B cell (primary cell): Measurements from ENCODE around the gene GPR108. TPM values are rescaled to one million over a fixed set of nuclear protein-coding genes. Genes with fewer than 3 reads are reported as not detected.

ENCODE experiments used
- ATAC-seq: fragments of 200-7000 bp; cut with Tn5 transposase; one replicate; pipeline ENCODE4 v1.10.0; 2021; ENCODE audit warnings: low read depth, mild to moderate bottlenecking, moderate number of reproducible peaks, moderate library complexity
- CTCF ChIA-PET: fragments of 350-600 bp; sonication (Branson Sonifier 250); formaldehyde crosslinking; loops from one replicate; lab custom pipeline; 2021; ENCODE audit warnings: antibody characterized with exemption, inconsistent platforms; lab: Charles Lee
- POLR2A ChIA-PET: fragments of 350-600 bp; sonication (Branson Sonifier 250); formaldehyde crosslinking; loops from one replicate; lab custom pipeline; 2021; ENCODE audit warnings: antibody characterized with exemption; lab: Charles Lee
- DNase-seq: peaks from one replicate; pipeline ENCODE4 v3.0.0; 2013
- H2AFZ ChIP-seq: 2 replicates; pipeline ENCODE4 v1.6.1; 2012; ENCODE audit warnings: mild to moderate bottlenecking, low read depth, low read length; ENCODE audit not compliant: insufficient read depth, poor library complexity, severe bottlenecking
- H3K27ac ChIP-seq, 2 donors: 1 replicate in 1 of 2; 2 replicates in 1 of 2; pipeline ENCODE4 v1.5.1; 2012 to 2013; ENCODE audit warnings: low read length in 2 of 2, mild to moderate bottlenecking in 2 of 2, moderate library complexity in 1 of 2
- H3K27me3 ChIP-seq, 4 experiments: fragments of 200-600 bp in 1 of 4; sonication (generic) in 1 of 4; replicated peaks in 1 of 4; 1 replicate in 2 of 4; 2 replicates in 2 of 4; pipeline versions ENCODE4 v1.6.1 to v1.7.0; 2013 to 2016; ENCODE audit warnings: low read length in 3 of 4, mild to moderate bottlenecking in 2 of 4, mixed read lengths in 1 of 4, moderate library complexity in 1 of 4; ENCODE audit not compliant: insufficient read depth in 4 of 4, control insufficient read depth in 3 of 4; ENCODE audit errors: control extremely low read depth in 1 of 4
- H3K36me3 ChIP-seq, 2 experiments: replicated peaks in 1 of 2; 1 replicate in 1 of 2; 2 replicates in 1 of 2; pipeline versions ENCODE4 v1.6.1 to v1.7.1; 2013; ENCODE audit warnings: low read length in 1 of 2; ENCODE audit not compliant: insufficient read depth in 2 of 2, control insufficient read depth in 1 of 2; ENCODE audit errors: control extremely low read depth in 1 of 2, extremely low read depth in 1 of 2
- H3K4me1 ChIP-seq, 2 donors: fragments of 200-600 bp in 1 of 2; sonication (generic) in 1 of 2; 1 replicate in 1 of 2; 2 replicates in 1 of 2; pipeline versions ENCODE4 v1.5.1 to v1.6.1; 2013 to 2017; ENCODE audit warnings: low read length in 2 of 2; ENCODE audit not compliant: control insufficient read depth in 2 of 2, insufficient read depth in 2 of 2
- H3K4me2 ChIP-seq: replicated peaks from 2 replicates; pipeline ENCODE3; 2012; ENCODE audit warnings: mild to moderate bottlenecking, low read depth, low read length; ENCODE audit not compliant: poor library complexity, severe bottlenecking
- H3K4me3 ChIP-seq, 5 experiments: fragments of 200-600 bp in 1 of 5; sonication (generic) in 1 of 5; 1 replicate in 3 of 5; 2 replicates in 2 of 5; pipeline versions ENCODE4 v1.5.1 to v1.7.0; 2011 to 2016; ENCODE audit warnings: low read length in 4 of 5, mild to moderate bottlenecking in 4 of 5, low read depth in 2 of 5, control low read depth in 1 of 5, moderate library complexity in 1 of 5; ENCODE audit not compliant: insufficient read depth in 1 of 5; ENCODE audit errors: control extremely low read depth in 1 of 5, extremely low read depth in 1 of 5
- H3K79me2 ChIP-seq: fragments of 200-600 bp; sonication (generic); one replicate; pipeline ENCODE4 v1.6.0; 2016; ENCODE audit warnings: low read length; ENCODE audit not compliant: control insufficient read depth, insufficient read depth
- H3K9ac ChIP-seq: fragments of 200-600 bp; sonication (generic); 2 replicates; pipeline ENCODE4 v1.6.1; 2017; ENCODE audit warnings: mild to moderate bottlenecking, low read length, moderate library complexity
- H3K9me3 ChIP-seq, 3 donors: one replicate each; pipeline versions ENCODE4 v1.6.1 to v1.7.1; 2013; ENCODE audit warnings: low read length in 2 of 3; ENCODE audit not compliant: control insufficient read depth in 2 of 3, insufficient read depth in 1 of 3; ENCODE audit errors: control extremely low read depth in 1 of 3
- H4K20me1 ChIP-seq: 2 replicates; pipeline ENCODE4 v1.6.0; 2012; ENCODE audit warnings: mild to moderate bottlenecking, low read length; ENCODE audit not compliant: insufficient read depth, control insufficient read depth, poor library complexity, severe bottlenecking
- H3K27ac Mint-ChIP-seq: one replicate; pipeline ENCODE4 v1.8.0; 2021; ENCODE audit warnings: mixed read lengths
- H3K27me3 Mint-ChIP-seq: one replicate; pipeline ENCODE4 v1.8.0; 2021; ENCODE audit warnings: mixed read lengths
- H3K4me1 Mint-ChIP-seq: one replicate; pipeline ENCODE4 v1.8.0; 2021; ENCODE audit warnings: mixed read lengths
- H3K4me3 Mint-ChIP-seq: one replicate; pipeline ENCODE4 v1.8.0; 2021; ENCODE audit warnings: mixed read lengths
- H3K9me3 Mint-ChIP-seq: one replicate; pipeline ENCODE4 v1.8.0; 2022; ENCODE audit warnings: mixed read lengths; ENCODE audit not compliant: insufficient read depth
- EZH2 ChIP-seq: IDR thresholded peaks from 2 replicates; pipeline ENCODE4 v1.6.1; 2012; ENCODE audit warnings: borderline replicate concordance, low read depth, mild to moderate bottlenecking, moderate library complexity, low read length; ENCODE audit not compliant: insufficient read depth, poor library complexity, severe bottlenecking
- WGBS: methylation state at CpG from one replicate; pipeline ENCODE4 v1.1.5; 2013; ENCODE audit warnings: missing lambda C conversion rate; ENCODE audit not compliant: insufficient coverage; 5-methylcytosine and 5-hydroxymethylcytosine counted together
- intact Hi-C: fragments of 100-400 bp; cut with micrococcal nuclease; formaldehyde crosslinking; loops from one replicate; pipeline ENCODE4 v1.10.0; 2022
- polyA plus RNA-seq: library from polyadenylated mRNA; depleted of rRNA; stranded (reverse); fragments of >200 nt; gene quantifications from 2 replicates; pipeline ENCODE4 v1.2.3, GENCODE V29; 2012
- total RNA-seq, 2 donors: library from RNA; stranded (reverse); fragments of 120-200 nt in 1 of 2; gene quantifications; 1 replicate in 1 of 2; 2 replicates in 1 of 2; pipeline versions ENCODE4 v1.2.3 to v1.2.4, GENCODE V29; 2013 to 2022
- TF ChIP-seq, protein P1 (sequence below): fragments of 200-600 bp; IDR thresholded peaks from one replicate; pipeline ENCODE4 v1.8.0; 2022; ENCODE audit warnings: antibody characterized with exemption, mild to moderate bottlenecking

GPR108 gene
- total and polyA plus RNA-seq, 2 donors (not counting 1 experiment from before 2014, with no cell fraction given), result 79.0 to 82.5 TPM

DNA sequence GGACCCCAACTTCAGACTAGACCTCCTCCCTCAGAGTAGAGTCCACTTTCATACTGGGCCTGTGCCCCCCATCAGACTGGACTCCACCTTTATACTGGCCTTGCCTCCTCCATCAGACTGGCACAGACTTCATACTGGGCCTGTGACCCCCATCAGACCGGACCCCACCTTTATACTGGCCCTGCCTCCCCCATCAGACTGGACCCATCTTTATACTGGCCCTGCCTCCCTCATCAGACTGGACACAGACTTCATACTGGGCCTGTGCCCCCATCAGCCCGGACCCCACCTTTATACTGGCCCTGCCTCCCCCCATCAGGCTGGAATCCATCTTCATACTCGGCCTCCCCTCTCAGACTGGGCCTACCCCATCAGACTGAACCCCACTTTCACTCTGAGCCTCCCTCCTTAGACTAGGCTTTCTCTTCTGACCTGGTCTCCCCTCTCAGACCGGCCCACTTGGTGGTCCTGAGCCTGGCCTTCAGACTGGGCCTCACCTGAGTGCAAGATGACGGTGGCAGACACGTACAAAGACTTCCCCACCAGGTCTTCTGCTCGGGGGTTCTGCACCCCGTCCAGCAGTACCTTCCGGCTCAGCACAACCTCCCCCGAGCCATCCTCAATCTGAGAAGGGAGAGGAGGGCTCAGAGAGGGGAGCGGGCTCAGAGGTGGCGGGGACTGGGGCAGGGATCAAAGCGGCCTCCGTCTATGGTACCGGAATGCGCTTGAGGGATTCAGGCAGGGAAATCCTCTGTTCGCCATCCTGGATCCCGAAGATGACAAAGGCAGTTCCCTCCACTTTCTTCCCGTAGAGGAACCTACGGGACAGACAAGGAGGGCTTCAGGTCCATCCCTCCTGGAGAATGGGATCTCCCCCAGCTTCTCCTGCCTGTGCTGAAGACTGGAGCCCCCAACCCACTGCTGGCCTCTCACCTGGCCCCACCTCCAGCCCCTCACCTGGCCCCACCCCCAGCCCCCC is 24.4 kb downstream of the GPR108 start:
- H3K27me3 Mint-ChIP-seq, result peaks cover 32% of the 10 kb centered on the region
- peaks cover 0 to 28% (median 3%) of the 10 kb centered on the region in 4 experiments for H3K27me3 ChIP-seq
- CTCF ChIA-PET, result no interaction called here
- no peaks in the 10 kb centered on the region for H3K79me2 ChIP-seq
- TF ChIP-seq, protein P1, sequence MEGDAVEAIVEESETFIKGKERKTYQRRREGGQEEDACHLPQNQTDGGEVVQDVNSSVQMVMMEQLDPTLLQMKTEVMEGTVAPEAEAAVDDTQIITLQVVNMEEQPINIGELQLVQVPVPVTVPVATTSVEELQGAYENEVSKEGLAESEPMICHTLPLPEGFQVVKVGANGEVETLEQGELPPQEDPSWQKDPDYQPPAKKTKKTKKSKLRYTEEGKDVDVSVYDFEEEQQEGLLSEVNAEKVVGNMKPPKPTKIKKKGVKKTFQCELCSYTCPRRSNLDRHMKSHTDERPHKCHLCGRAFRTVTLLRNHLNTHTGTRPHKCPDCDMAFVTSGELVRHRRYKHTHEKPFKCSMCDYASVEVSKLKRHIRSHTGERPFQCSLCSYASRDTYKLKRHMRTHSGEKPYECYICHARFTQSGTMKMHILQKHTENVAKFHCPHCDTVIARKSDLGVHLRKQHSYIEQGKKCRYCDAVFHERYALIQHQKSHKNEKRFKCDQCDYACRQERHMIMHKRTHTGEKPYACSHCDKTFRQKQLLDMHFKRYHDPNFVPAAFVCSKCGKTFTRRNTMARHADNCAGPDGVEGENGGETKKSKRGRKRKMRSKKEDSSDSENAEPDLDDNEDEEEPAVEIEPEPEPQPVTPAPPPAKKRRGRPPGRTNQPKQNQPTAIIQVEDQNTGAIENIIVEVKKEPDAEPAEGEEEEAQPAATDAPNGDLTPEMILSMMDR, result no peak
- no peak for TF ChIP-seq EZH2
- H3K9me3 Mint-ChIP-seq, result peaks cover 3% of the 10 kb centered on the region
- H3K4me2 ChIP-seq, result no peak overlapping the region
- no peaks in the 10 kb centered on the region for H3K9me3 ChIP-seq
- no peak overlapping the region for H3K27ac Mint-ChIP-seq
- no peak overlapping the region for H3K4me3 Mint-ChIP-seq
- no peak overlapping the region for H3K4me3 ChIP-seq
- H3K4me1 ChIP-seq, result peaks cover 3 to 11% of the 10 kb centered on the region in 2 donors
- no peak overlapping the region for H3K27ac ChIP-seq
- ATAC-seq, result no peak
- POLR2A ChIA-PET, result no interaction called here
- no peaks in the 10 kb centered on the region for H3K36me3 ChIP-seq
- no peak overlapping the region for H3K9ac ChIP-seq
- intact Hi-C loops, result no loop called here
- 94% methylated on average over 19 of the region's 20 CpGs for WGBS
- DNase-seq, result no peak
- no peak overlapping the region for H2AFZ ChIP-seq
- peaks cover 12% of the 10 kb centered on the region for H3K4me1 Mint-ChIP-seq
- no peaks in the 10 kb centered on the region for H4K20me1 ChIP-seq

DNA sequence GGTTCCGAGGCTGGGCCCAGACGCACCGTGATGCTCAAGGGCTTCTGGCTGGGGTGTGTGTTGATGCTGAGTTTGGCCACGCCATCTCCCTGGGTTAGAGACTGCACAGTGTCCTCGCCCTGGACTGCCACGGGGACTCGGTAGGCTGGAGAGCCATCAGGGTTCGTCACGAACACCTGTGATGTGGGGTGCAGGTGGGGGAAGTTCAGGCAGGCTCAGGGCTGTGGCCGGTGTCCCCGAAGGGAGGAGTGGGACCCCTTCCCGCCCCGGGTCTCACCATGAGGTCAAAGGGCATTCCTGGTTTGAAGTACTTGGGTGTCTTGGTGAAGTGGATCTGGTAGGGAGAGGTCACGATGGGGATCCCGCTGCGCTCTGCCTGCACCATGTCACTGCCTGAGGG is 25.1 kb downstream of the GPR108 start:
- no peak overlapping the region for H3K4me3 Mint-ChIP-seq
- no peaks in the 10 kb centered on the region for H3K9me3 Mint-ChIP-seq
- Histone ChIP-seq H3K4me2 (no peak overlapping the region), H2AFZ (no peak overlapping the region), H3K79me2 (no peaks in the 10 kb centered on the region), H3K9ac (no peak overlapping the region), H3K9me3 (no peaks in the 10 kb centered on the region), H3K36me3 (no peaks in the 10 kb centered on the region), H3K27me3 (peaks cover 0 to 28% (median 5%) of the 10 kb centered on the region in 4 experiments), H3K4me1 (peaks cover 3 to 11% of the 10 kb centered on the region in 2 donors), H4K20me1 (no peaks in the 10 kb centered on the region), H3K27ac (no peak overlapping the region), H3K4me3 (no peak overlapping the region)
- ChIA-PET POLR2A (no interaction called here), CTCF (interaction anchor here (0.8 kb wide), 1 partner anchor 196 kb away, joined by 3 read pairs; no protein-coding TSS in a partner anchor)
- 95% methylated on average over 16 of the region's 16 CpGs for WGBS
- H3K27ac Mint-ChIP-seq, result no peak overlapping the region
- no peak for DNase-seq
- TF ChIP-seq, protein P1, result no peak
- no peak for TF ChIP-seq EZH2
- intact Hi-C loops, result no loop called here
- H3K4me1 Mint-ChIP-seq, result peaks cover 12% of the 10 kb centered on the region
- peaks cover 32% of the 10 kb centered on the region for H3K27me3 Mint-ChIP-seq
- no peak for ATAC-seq
